ENCODE results near the gene CCBE1.
A peak's percentile ranks its signal among the peaks of the same experiment; 100 is the strongest.

Gene CCBE1

DNA sequence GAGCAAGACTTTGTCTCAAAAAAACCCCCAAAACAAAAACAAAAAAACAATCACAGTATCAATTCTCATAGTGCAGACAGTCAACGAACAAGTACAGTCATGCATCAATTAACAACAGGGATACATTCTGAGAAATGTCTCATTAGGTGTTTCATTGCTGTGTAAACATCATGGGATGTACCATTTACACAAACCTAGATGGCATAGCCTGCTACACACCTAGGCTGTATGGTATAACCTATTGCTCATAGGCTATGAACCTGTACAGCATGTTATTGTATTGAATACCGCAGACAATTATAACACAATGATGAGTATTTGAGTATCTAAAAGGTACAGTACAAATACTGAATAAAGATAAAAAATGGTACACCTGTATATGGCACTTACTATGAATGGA is 270.4 kb downstream of the CCBE1 start:
- H3K4me1 ChIP-seq (ENCODE audit: control insufficient read depth, insufficient read depth, low read length) = no peaks in the 10 kb centered on the region
- no peak overlapping the region for H3K27ac ChIP-seq (ENCODE audit: low read length)
- no peak overlapping the region for H3K4me3 ChIP-seq (ENCODE audit: low read length)
- DNase-seq (ENCODE audit: low read depth, low spot score) = no peak
- no CpG with 5 or more reads among the region's 2 CpGs for WGBS (ENCODE audit: insufficient coverage, insufficient read length)
- H3K9me3 ChIP-seq (ENCODE audit: control insufficient read depth, insufficient read depth, low read length) = no peaks in the 10 kb centered on the region
- H3K36me3 ChIP-seq (ENCODE audit: control insufficient read depth, insufficient read depth, low read length) = no peaks in the 10 kb centered on the region
- H3K27me3 ChIP-seq (ENCODE audit: control insufficient read depth, insufficient read depth, low read length) = no peaks in the 10 kb centered on the region

DNA sequence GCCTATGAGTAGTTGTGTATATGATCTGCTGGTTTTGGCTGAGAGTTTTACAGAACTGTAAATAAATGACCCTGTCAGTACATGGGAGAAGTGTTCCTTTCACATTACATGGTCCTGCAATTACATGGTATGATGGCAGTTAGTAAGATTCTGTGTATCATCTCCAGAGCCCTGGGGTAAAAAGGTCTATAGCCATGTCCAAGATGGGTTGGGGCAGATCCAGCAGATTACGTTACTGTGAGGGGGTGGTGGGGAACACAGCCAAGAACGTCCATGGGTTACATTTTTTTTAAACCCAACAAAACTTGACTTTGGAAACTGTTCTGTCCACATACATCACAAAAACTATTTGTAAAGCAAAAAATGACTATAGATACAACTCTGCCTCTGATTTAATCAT is 274.0 kb downstream of the CCBE1 start:
- Histone ChIP-seq H3K4me1 (ENCODE audit: control insufficient read depth, insufficient read depth, low read length) (no peaks in the 10 kb centered on the region), H3K4me3 (ENCODE audit: low read length) (no peak overlapping the region), H3K27ac (ENCODE audit: low read length) (no peak overlapping the region), H3K9me3 (ENCODE audit: control insufficient read depth, insufficient read depth, low read length) (no peaks in the 10 kb centered on the region), H3K36me3 (ENCODE audit: control insufficient read depth, insufficient read depth, low read length) (no peaks in the 10 kb centered on the region), H3K27me3 (ENCODE audit: control insufficient read depth, insufficient read depth, low read length) (no peaks in the 10 kb centered on the region)
- WGBS (ENCODE audit: insufficient coverage, insufficient read length) = no CpG with 5 or more reads among the region's 2 CpGs
- no peak for DNase-seq (ENCODE audit: low read depth, low spot score)

DNA sequence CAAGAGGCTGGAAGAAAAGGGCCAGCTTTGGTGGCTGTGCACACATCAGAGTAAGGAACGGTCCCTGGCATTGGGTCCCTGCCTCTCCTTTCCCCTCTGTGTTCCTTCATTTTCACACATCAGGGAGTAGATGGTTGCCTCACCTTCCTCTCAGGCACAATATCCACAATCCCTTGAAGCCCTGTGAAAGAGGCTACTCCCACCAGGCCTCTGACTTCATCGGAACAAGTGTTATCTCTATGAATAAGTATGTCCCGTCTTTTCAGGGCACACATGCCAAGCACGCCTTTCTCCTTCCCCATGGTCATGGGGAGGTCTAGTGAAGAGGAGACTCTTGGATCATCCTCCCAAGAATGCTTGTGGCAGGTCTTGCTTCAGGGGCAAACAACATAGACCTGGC is 277.0 kb downstream of the CCBE1 start:
- DNase-seq (ENCODE audit: low read depth, low spot score) = no peak
- H3K36me3 ChIP-seq (ENCODE audit: control insufficient read depth, insufficient read depth, low read length) = no peaks in the 10 kb centered on the region
- H3K27me3 ChIP-seq (ENCODE audit: control insufficient read depth, insufficient read depth, low read length) = no peaks in the 10 kb centered on the region
- H3K9me3 ChIP-seq (ENCODE audit: control insufficient read depth, insufficient read depth, low read length) = no peaks in the 10 kb centered on the region
- WGBS (ENCODE audit: insufficient coverage, insufficient read length) = no CpG with 5 or more reads among the region's 4 CpGs
- no peak overlapping the region for H3K27ac ChIP-seq (ENCODE audit: low read length)
- no peaks in the 10 kb centered on the region for H3K4me1 ChIP-seq (ENCODE audit: control insufficient read depth, insufficient read depth, low read length)
- H3K4me3 ChIP-seq (ENCODE audit: low read length) = no peak overlapping the region

DNA sequence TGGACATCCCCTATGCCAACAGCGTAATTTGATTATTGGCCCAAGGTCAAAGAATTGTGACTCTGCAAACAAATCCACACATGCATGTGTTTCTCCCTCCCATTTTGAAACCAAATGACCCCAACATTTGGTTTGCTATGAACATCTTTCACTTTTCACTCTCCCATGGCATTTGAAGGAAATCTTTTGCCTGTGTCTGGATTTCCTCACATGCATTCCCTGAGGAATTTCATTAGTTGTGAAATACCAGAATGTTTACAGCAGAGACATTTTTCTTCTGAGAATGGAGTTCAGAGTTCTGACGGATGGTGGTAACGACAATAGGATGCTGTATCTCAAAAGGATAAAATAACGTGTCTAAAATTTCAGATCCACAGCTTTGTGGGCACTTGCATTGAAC is 277.8 kb downstream of the CCBE1 start:
- Histone ChIP-seq H3K4me1 (ENCODE audit: control insufficient read depth, insufficient read depth, low read length) (no peaks in the 10 kb centered on the region), H3K4me3 (ENCODE audit: low read length) (no peak overlapping the region), H3K27ac (ENCODE audit: low read length) (no peak overlapping the region), H3K27me3 (ENCODE audit: control insufficient read depth, insufficient read depth, low read length) (no peaks in the 10 kb centered on the region), H3K36me3 (ENCODE audit: control insufficient read depth, insufficient read depth, low read length) (no peaks in the 10 kb centered on the region), H3K9me3 (ENCODE audit: control insufficient read depth, insufficient read depth, low read length) (no peaks in the 10 kb centered on the region)
- no peak for DNase-seq (ENCODE audit: low read depth, low spot score)
- WGBS (ENCODE audit: insufficient coverage, insufficient read length) = no CpG with 5 or more reads among the region's 4 CpGs

DNA sequence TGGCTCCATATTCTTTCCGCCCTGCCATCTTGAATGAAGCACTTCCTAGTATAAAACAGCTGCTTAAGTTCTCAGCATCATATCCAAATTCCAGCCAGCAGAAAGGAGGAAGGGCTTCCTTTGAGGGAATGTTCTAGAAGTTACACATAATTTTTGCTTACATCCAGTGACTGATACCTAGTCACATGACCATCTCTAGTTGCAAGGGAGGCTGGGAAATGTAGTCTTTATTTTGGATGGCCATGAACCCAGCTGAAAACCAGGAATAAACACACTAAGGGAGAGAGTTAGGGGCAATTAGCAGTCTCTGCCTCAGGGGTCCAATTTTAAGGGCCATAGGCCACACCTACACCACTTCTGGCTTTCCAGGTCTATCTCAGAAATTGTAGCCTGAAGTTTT is 280.4 kb downstream of the CCBE1 start:
- Histone ChIP-seq H3K4me3 (ENCODE audit: low read length) (no peak overlapping the region), H3K27ac (ENCODE audit: low read length) (no peak overlapping the region), H3K27me3 (ENCODE audit: control insufficient read depth, insufficient read depth, low read length) (no peaks in the 10 kb centered on the region), H3K9me3 (ENCODE audit: control insufficient read depth, insufficient read depth, low read length) (no peaks in the 10 kb centered on the region), H3K36me3 (ENCODE audit: control insufficient read depth, insufficient read depth, low read length) (no peaks in the 10 kb centered on the region), H3K4me1 (ENCODE audit: control insufficient read depth, insufficient read depth, low read length) (no peaks in the 10 kb centered on the region)
- no CpG with 5 or more reads among the region's 1 CpG for WGBS (ENCODE audit: insufficient coverage, insufficient read length)
- no peak for DNase-seq (ENCODE audit: low read depth, low spot score)

DNA sequence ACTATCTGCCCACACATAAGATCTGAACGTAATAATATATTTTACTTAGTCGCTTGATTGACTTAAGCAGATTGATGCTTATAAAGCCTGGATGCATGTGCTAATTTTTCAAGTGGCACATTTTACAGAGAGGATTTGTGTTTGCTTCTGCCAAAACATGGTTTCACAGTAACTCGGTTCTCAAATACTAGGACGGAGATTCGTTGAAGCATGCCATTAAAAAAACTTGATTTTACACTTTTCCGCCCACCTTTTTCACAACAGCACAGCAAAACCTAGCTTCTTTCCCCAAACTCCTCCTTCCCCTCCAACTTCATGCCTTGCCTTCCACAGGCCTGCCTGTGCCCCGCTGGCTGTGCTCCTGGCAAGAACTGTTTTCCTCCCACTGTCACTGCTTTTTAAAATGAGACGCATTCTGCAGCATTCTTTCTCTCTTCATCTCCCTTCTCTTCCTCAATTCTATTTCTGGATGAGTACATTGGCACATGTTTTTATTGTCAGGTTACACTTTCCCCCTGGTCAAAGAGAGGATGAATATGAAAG is 283.0 kb downstream of the CCBE1 start:
- Histone ChIP-seq H3K27ac (ENCODE audit: low read length) (no peak overlapping the region), H3K4me3 (ENCODE audit: low read length) (no peak overlapping the region), H3K4me1 (ENCODE audit: control insufficient read depth, insufficient read depth, low read length) (no peaks in the 10 kb centered on the region), H3K9me3 (ENCODE audit: control insufficient read depth, insufficient read depth, low read length) (no peaks in the 10 kb centered on the region), H3K36me3 (ENCODE audit: control insufficient read depth, insufficient read depth, low read length) (no peaks in the 10 kb centered on the region), H3K27me3 (ENCODE audit: control insufficient read depth, insufficient read depth, low read length) (no peaks in the 10 kb centered on the region)
- WGBS (ENCODE audit: insufficient coverage, insufficient read length) = no CpG with 5 or more reads among the region's 8 CpGs
- DNase-seq (ENCODE audit: low read depth, low spot score) = no peak

DNA sequence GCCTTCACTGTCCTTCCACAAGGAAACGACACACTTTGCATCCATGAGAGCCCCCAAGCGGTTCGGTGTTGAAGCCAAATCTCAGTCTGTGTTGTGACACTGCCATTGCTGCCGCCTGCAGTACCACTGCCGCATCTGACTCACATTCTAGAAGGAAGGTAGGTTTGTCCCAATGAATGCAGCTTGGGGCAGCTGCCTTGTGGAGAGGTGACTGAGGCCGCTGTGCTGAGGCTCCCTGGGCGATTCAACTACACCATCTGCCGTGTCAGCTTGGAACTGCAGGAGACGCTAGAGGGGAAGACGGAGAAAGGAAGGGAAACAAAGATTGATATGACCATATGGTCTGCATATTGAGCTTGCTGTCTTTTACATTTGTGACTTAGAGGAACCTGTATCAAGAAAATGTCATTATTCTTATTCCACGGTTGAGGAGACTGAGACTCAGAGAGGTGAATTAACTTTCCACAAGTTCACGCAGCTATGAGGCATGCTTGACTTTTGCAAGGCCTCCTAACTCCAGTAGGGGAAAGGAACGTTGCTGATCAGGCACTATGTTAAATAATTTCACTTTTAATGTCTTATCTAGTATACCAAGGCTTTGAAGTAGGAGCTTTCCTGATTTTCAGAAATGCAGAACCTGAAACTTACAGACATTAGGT is 294.7 kb downstream of the CCBE1 start:
- no peaks in the 10 kb centered on the region for H3K27me3 ChIP-seq (ENCODE audit: control insufficient read depth, insufficient read depth, low read length)
- no CpG with 5 or more reads among the region's 13 CpGs for WGBS (ENCODE audit: insufficient coverage, insufficient read length)
- no peaks in the 10 kb centered on the region for H3K4me1 ChIP-seq (ENCODE audit: control insufficient read depth, insufficient read depth, low read length)
- no peak overlapping the region for H3K27ac ChIP-seq (ENCODE audit: low read length)
- peak; percentile 94 for DNase-seq (ENCODE audit: low read depth, low spot score)
- no peaks in the 10 kb centered on the region for H3K36me3 ChIP-seq (ENCODE audit: control insufficient read depth, insufficient read depth, low read length)
- no peak overlapping the region for H3K4me3 ChIP-seq (ENCODE audit: low read length)
- no peaks in the 10 kb centered on the region for H3K9me3 ChIP-seq (ENCODE audit: control insufficient read depth, insufficient read depth, low read length)

DNA sequence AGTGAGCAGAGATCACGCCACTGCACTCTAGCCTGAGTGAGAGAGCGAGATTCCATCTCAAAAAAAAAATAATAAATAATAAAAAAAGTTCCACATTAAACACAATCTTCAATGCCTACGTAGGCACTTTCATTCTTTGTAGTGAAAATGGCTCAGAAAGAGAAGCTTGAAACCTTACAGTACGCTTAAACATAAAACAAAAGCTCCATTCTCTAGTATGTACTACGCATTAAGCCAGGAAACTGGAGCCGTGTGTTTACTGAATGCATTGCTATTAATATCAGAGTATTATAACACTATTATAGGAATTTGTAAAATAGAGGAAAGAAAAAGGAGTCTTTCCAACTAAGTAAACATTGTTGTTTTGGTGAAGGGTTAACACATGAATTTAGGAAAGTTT is 296.8 kb downstream of the CCBE1 start:
- Histone ChIP-seq H3K9me3 (ENCODE audit: control insufficient read depth, insufficient read depth, low read length) (no peaks in the 10 kb centered on the region), H3K27me3 (ENCODE audit: control insufficient read depth, insufficient read depth, low read length) (no peaks in the 10 kb centered on the region), H3K4me3 (ENCODE audit: low read length) (no peak overlapping the region), H3K36me3 (ENCODE audit: control insufficient read depth, insufficient read depth, low read length) (no peaks in the 10 kb centered on the region), H3K27ac (ENCODE audit: low read length) (no peak overlapping the region), H3K4me1 (ENCODE audit: control insufficient read depth, insufficient read depth, low read length) (no peaks in the 10 kb centered on the region)
- no CpG with 5 or more reads among the region's 6 CpGs for WGBS (ENCODE audit: insufficient coverage, insufficient read length)
- no peak for DNase-seq (ENCODE audit: low read depth, low spot score)

DNA sequence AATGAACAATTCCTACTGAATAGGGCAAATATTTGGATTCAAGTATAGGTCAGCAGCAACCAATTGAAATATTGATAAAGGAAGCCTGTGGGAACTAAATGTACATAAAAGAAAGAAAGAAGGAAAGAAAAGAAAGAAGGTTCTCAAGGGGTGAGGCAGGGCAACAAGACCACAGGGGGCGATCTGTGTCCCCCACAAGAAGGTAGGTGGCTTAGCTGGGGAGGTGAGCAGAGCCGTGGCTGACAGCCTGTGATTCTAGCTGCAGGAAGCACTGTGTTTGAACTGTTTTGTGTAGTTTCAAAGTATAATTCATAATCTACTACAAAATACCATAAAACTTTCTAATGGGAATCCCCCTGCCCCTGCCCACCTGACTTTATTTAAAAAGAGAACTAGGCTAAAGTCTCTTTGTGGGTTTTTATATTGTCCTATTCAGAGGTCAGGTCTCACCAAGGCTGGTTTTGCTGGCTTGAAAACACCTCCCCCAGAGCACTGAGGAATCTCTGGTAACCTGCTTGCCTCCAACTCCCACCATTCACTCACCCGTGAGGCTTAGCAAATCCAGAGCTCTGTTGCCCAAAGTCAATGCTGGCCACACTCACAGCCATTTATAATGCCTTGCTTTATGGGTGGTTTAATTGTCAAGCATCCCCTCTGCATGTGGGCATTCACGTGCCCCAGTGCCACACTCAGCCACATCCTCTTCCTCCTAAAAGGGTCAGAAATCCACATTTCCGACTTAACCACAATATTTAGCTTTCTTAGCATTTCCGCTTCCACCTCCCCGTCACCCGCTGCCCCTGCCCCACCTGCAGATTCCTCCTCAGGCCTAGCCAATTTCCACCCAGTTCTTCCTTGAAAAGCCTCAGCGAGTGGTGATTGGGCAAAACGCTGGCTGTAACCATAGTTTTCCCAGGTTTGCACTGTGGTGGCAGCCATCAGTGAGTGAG is 301.7 kb downstream of the CCBE1 start:
- H3K4me1 ChIP-seq (ENCODE audit: control insufficient read depth, insufficient read depth, low read length) = no peaks in the 10 kb centered on the region
- H3K27ac ChIP-seq (ENCODE audit: low read length) = no peak overlapping the region
- DNase-seq (ENCODE audit: low read depth, low spot score) = no peak
- no peak overlapping the region for H3K4me3 ChIP-seq (ENCODE audit: low read length)
- no peaks in the 10 kb centered on the region for H3K9me3 ChIP-seq (ENCODE audit: control insufficient read depth, insufficient read depth, low read length)
- H3K27me3 ChIP-seq (ENCODE audit: control insufficient read depth, insufficient read depth, low read length) = no peaks in the 10 kb centered on the region
- WGBS (ENCODE audit: insufficient coverage, insufficient read length) = 100% methylated on average over 2 of the region's 10 CpGs
- no peaks in the 10 kb centered on the region for H3K36me3 ChIP-seq (ENCODE audit: control insufficient read depth, insufficient read depth, low read length)

DNA sequence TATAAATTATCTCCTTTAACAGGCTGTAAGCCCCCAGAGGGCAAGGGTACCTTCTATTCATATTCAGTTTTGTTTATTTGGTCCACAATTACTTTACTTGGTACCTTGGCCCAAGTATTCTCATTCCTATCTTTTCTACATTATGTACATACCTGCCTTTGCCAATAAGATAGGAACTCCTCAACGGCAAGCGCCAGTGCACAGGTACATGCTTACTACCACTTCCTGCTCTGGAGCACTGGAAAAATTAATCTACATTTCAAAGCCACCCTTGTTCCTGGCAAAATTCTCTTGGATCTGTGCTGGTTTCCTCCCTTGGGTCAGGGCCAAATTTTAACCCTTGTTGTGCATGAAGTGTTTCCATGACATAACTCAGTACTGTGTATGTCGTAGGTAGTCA is 303.8 kb downstream of the CCBE1 start:
- DNase-seq (ENCODE audit: low read depth, low spot score) = no peak
- no peaks in the 10 kb centered on the region for H3K36me3 ChIP-seq (ENCODE audit: control insufficient read depth, insufficient read depth, low read length)
- H3K27me3 ChIP-seq (ENCODE audit: control insufficient read depth, insufficient read depth, low read length) = no peaks in the 10 kb centered on the region
- H3K4me1 ChIP-seq (ENCODE audit: control insufficient read depth, insufficient read depth, low read length) = no peaks in the 10 kb centered on the region
- H3K9me3 ChIP-seq (ENCODE audit: control insufficient read depth, insufficient read depth, low read length) = no peaks in the 10 kb centered on the region
- H3K27ac ChIP-seq (ENCODE audit: low read length) = no peak overlapping the region
- H3K4me3 ChIP-seq (ENCODE audit: low read length) = no peak overlapping the region
- WGBS (ENCODE audit: insufficient coverage, insufficient read length) = no CpG with 5 or more reads among the region's 3 CpGs
